Heart right ventricle (tissue), 16 donors: Measurements from ENCODE around the gene DRD4. TPM values are rescaled to one million over a fixed set of nuclear protein-coding genes. Genes with fewer than 3 reads are reported as not detected.

ENCODE experiments used
- ATAC-seq, 8 donors: fragments of 200-7000 bp; cut with Tn5 transposase; one replicate each; pipeline ENCODE4 v1.9.1; 2020; ENCODE audit warnings: mild to moderate bottlenecking in 8 of 8, moderate library complexity in 8 of 8, moderate number of reproducible peaks in 1 of 8
- DNase-seq, 2 donors: peaks; one replicate each; pipeline ENCODE4 v3.0.0-alpha.2; 2020
- H3K27ac ChIP-seq, 10 donors: fragments of 200-600 bp; sonication (generic) in 2 of 10; one replicate each; pipeline versions ENCODE4 v1.5.0 to v1.8.0; 2020 to 2022; ENCODE audit warnings: mild to moderate bottlenecking in 3 of 10
- H3K27me3 ChIP-seq, 7 donors: fragments of 200-600 bp; one replicate each; pipeline ENCODE4 v1.8.0; 2021 to 2022; ENCODE audit warnings: mild to moderate bottlenecking in 2 of 7
- H3K36me3 ChIP-seq, 9 donors: fragments of 200-600 bp; sonication (generic) in 1 of 9; one replicate each; pipeline versions ENCODE4 v1.5.0 to v1.8.0; 2020 to 2022; ENCODE audit warnings: mild to moderate bottlenecking in 2 of 9
- H3K4me1 ChIP-seq, 9 donors: fragments of 200-600 bp; sonication (generic) in 1 of 9; one replicate each; pipeline versions ENCODE4 v1.5.0 to v1.8.0; 2020 to 2022; ENCODE audit warnings: mild to moderate bottlenecking in 4 of 9
- H3K4me3 ChIP-seq, 10 donors: fragments of 200-600 bp; sonication (generic) in 2 of 10; one replicate each; pipeline versions ENCODE4 v1.5.0 to v1.8.0; 2020 to 2022; ENCODE audit warnings: mild to moderate bottlenecking in 7 of 10, moderate library complexity in 2 of 10
- H3K9me3 ChIP-seq, 11 donors: fragments of 200-600 bp in 10 of 11; sonication (generic) in 2 of 11; one replicate each; pipeline versions ENCODE4 v1.5.0 to v1.8.0; 2013 to 2022; ENCODE audit warnings: mild to moderate bottlenecking in 2 of 11, control low read depth in 1 of 11, moderate library complexity in 1 of 11
- CTCF ChIP-seq, 9 donors: fragments of 200-600 bp; sonication (generic) in 2 of 9; IDR thresholded peaks; one replicate each; pipeline versions ENCODE4 v1.5.0 to v1.8.0; 2021 to 2022; ENCODE audit warnings: antibody characterized with exemption in 9 of 9, mild to moderate bottlenecking in 5 of 9, moderate library complexity in 1 of 9
- WGBS, 2 donors: extraction: QIAGEN DNeasy Blood & Tissue Kit; methylation state at CpG; one replicate each; pipeline ENCODE4 v1.1.7; 2013; ENCODE audit warnings: inconsistent platforms in 1 of 2; 5-methylcytosine and 5-hydroxymethylcytosine counted together
- intact Hi-C, 10 donors: fragments of 100-400 bp; cut with DNase I; formaldehyde crosslinking; loops; one replicate each; pipeline versions ENCODE4 v1.11.1 to v1.14.2; 2022
- polyA plus RNA-seq, 2 donors: library from polyadenylated mRNA; stranded (reverse); fragments of 200-250 nt; gene quantifications; one replicate each; pipeline ENCODE4 v1.2.3, GENCODE V29; 2013
- total RNA-seq, 10 donors: library from RNA; stranded (reverse); fragmentation: NEBNext Ultra II Directional in 3 of 10; extraction: Animal tissue kit (Norgen Biotek cat#: 25700) in 3 of 10; gene quantifications; one replicate each; pipeline versions ENCODE4 v1.2.1 to v1.2.4, GENCODE V29; 2021 to 2023
- donor health status: Arrhythmogenic right ventricular cardiomyopathy.
- donor health status: ischemic (EF 13 %, LVEDD 7.1; RV severe dilation, severe dysfunction).
- donor health status: healthy with polysubstance abuse.
- donor health status: DM: no; HTN: yes; CAD: no.
- donor health status: DM: no; HTN: no; CAD: no.
- donor health status: ischemic (EF 25% LVEDD 6.9; RV normal size, moderate dysfunction).
- donor health status: ischemic (EF 25% LVEDD 5.7; RV mildly dilated, moderate dysfunction).
- donor health status: healthy.
- donor health status: DM: yes; HTN: yes; CAD: no.
- donor health status: Ischemic cardiomyopathy.
- donor health status: ischemic (EF 35%, LVEDD 5.7; RV mildly dilated, moderate dysfunction).
- donor health status: nonischemic (EF 11% LVEDD 7.7; RV severe dilation, severe dysfunction).
- donor health status: DM: yes; HTN: yes; CAD: no.
- donor health status: PGD.
- donor health status: ischemic (EF 29% LVEDD 5.4; RV normal size, mild dysfunction).
- donor health status: nonischemic (EF 23%, LVEDD 6.1; RV moderate dilation, normal function).

DRD4 gene
- total and polyA plus RNA-seq, 12 donors: 0.09 to 0.72 (median 0.49) TPM; not detected in 5

DNA sequence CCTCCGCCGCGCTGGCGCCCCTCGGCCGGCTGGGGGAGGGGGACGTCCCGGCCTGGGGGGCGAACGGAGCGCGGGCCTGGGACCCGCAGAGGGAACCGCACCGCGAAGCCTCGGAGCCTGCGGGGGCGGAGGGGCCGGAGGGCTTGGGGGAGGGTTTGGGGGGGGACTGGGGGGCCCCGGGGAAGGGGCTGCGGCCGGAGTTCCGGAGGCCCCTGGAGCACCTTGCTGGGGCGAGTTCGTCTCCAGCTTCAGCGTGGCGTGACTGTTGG lies 9.8 kb upstream of the DRD4 start:
- Histone ChIP-seq H3K4me3 (no peak overlapping the region), H3K27me3 (peaks cover 0 to 39% (median 24%) of the 10 kb centered on the region in 7 donors), H3K27ac (no peak overlapping the region), H3K36me3 (peaks cover 0 to 5% (median 0%) of the 10 kb centered on the region in 9 donors), H3K9me3 (no peaks in the 10 kb centered on the region), H3K4me1 (peaks cover 0 to 12% (median 4%) of the 10 kb centered on the region in 9 donors)
- DNase-seq (no peak), ATAC-seq (no peak)
- intact Hi-C loops: loop anchor here in 1 of 10 donors (10.0 kb wide), 1 partner anchor 92 kb away; the partner anchor contains the start of genes HRAS and LRRC56
- WGBS, 2 donors: 21 to 26% methylated on average over 23 to 28 of the region's 28 CpGs
- no peak for TF ChIP-seq CTCF (IDR thresholded peaks at IDR 0.05)

DNA sequence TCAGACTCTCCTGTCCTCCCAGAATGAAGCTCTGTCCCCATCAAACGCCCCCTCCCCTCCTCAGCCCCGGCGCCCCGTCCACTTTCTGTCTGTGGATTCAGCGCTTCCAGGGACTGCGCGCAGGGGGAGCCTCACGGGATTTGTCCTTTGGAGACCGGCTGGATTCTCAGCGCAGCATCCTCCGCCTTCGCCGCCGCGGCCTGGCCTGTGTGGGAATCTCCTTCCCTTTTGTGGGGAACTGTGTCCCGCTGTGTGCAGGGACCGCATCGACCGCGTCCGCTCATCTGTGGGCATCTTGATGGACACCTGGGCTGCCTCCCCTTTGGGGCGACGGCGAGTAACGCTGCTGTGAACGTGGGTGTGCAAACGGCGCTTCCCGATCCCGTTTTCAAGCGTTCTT lies 9.0 kb upstream of the DRD4 start:
- Histone ChIP-seq H3K27ac (no peak overlapping the region), H3K9me3 (no peaks in the 10 kb centered on the region), H3K4me1 (peaks cover 0 to 12% (median 4%) of the 10 kb centered on the region in 9 donors), H3K36me3 (no peaks in the 10 kb centered on the region), H3K4me3 (no peak overlapping the region), H3K27me3 (peaks cover 0 to 39% (median 24%) of the 10 kb centered on the region in 7 donors)
- no peak for DNase-seq
- ATAC-seq: no peak
- WGBS, 2 donors: 94% methylated on average over 31 of the region's 31 CpGs
- intact Hi-C loops: loop anchor here in 1 of 10 donors (10.0 kb wide), 1 partner anchor 93 kb away; the partner anchor contains the start of genes HRAS and LRRC56
- TF ChIP-seq CTCF (IDR thresholded peaks at IDR 0.05): no peak

- ATAC-seq: peak in 7 of 8 donors; percentile 40 to 76 (median 56)
- intact Hi-C loops: loop anchor here in 1 of 10 donors (10.0 kb wide), 1 partner anchor 94 kb away; the partner anchor contains the start of genes HRAS and LRRC56
- H3K27ac ChIP-seq: peak overlapping the region in 1 of 10 donors; percentile 25
Measured at GRCh38 chr11:629237-629583, 7.9 kb upstream of the DRD4 start.

DNA sequence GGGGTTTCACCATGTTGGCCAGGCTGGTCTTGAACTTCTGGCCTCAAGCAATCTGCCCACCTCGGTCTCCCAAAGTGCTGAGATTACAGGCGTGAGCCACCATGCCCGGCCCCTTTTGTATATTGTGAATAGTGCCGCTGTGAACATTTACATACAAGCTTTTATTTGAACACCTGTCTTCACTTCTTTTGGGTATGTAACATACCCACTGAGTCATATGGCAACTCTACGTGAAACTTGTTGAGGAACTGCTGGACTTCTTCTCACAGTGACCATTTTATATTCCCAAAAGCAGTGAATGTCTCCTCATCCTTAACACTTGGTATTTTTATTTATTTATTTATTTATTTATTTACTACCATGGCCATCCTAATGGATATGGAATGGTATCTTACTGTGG lies 6.2 kb upstream of the DRD4 start:
- ATAC-seq (no peak), DNase-seq (no peak)
- no peak for TF ChIP-seq CTCF (IDR thresholded peaks at IDR 0.05)
- no peaks in the 10 kb centered on the region for H3K9me3 ChIP-seq
- H3K27me3 ChIP-seq: peaks cover 0 to 24% (median 9%) of the 10 kb centered on the region in 7 donors
- intact Hi-C loops: no loop called here
- peaks cover 0 to 12% (median 4%) of the 10 kb centered on the region in 9 donors for H3K4me1 ChIP-seq
- WGBS, 2 donors: 96 to 98% methylated on average over 5 of the region's 5 CpGs
- no peak overlapping the region for H3K27ac ChIP-seq
- H3K36me3 ChIP-seq: no peaks in the 10 kb centered on the region
- H3K4me3 ChIP-seq: no peak overlapping the region

More at GRCh38 chr11:629237-629583, 7.9 kb upstream of the DRD4 start:
- H3K4me1 ChIP-seq: peaks cover 0 to 12% (median 4%) of the 10 kb centered on the region in 9 donors
- H3K9me3 ChIP-seq: no peaks in the 10 kb centered on the region
- TF ChIP-seq CTCF (IDR thresholded peaks at IDR 0.05): peak in 5 of 9 donors; percentile 21 to 51 (median 48)
- WGBS, 2 donors: 23 to 40% methylated on average over 10 of the region's 10 CpGs
- H3K27me3 ChIP-seq: peaks cover 0 to 39% (median 22%) of the 10 kb centered on the region in 7 donors
- DNase-seq: no peak
- no peaks in the 10 kb centered on the region for H3K36me3 ChIP-seq
- no peak overlapping the region for H3K4me3 ChIP-seq
